ENCODE measurements around the gene CCDC12. TPM values are rescaled to one million over a fixed set of nuclear protein-coding genes. Genes with fewer than 3 reads are reported as not detected.
A peak's percentile ranks its signal among the peaks of the same experiment; 100 is the strongest.

Gene CCDC12
- total RNA-seq, 1 donor from 2014 or later: 41.4 TPM

DNA sequence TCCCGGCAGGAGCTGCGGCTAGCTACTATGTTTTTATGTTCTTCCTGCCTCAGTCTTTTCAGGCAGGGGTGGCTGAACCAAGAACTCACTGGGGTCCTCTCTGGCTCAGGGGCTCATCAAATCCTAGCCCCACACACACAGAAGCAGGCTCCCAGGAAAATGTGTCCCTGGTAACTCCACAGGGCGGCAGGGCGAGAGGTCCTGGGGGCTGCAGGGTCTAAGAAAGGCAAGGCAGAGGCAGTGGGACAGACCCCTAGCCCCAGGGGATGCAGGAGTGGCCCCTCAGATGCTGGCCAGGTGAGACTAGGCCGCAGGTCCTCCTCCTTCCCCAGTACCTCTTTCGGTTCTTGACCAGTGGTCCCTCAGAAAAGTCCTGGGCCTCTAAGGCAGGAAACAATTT is 50.1 kb downstream of the CCDC12 start:
- H3K27ac Mint-ChIP-seq (ENCODE audit: unreplicated experiment): peak overlapping the region; percentile 48
- H3K4me1 Mint-ChIP-seq (ENCODE audit: low read depth, unreplicated experiment): peaks cover 13% of the 10 kb centered on the region
- H3K4me3 Mint-ChIP-seq (ENCODE audit: unreplicated experiment): no peak overlapping the region
- no peak for DNase-seq
- H3K36me3 Mint-ChIP-seq (ENCODE audit: unreplicated experiment): no peaks in the 10 kb centered on the region
- H3K9me3 Mint-ChIP-seq (ENCODE audit: unreplicated experiment): peaks cover 4% of the 10 kb centered on the region
- TF ChIP-seq, protein P1, sequence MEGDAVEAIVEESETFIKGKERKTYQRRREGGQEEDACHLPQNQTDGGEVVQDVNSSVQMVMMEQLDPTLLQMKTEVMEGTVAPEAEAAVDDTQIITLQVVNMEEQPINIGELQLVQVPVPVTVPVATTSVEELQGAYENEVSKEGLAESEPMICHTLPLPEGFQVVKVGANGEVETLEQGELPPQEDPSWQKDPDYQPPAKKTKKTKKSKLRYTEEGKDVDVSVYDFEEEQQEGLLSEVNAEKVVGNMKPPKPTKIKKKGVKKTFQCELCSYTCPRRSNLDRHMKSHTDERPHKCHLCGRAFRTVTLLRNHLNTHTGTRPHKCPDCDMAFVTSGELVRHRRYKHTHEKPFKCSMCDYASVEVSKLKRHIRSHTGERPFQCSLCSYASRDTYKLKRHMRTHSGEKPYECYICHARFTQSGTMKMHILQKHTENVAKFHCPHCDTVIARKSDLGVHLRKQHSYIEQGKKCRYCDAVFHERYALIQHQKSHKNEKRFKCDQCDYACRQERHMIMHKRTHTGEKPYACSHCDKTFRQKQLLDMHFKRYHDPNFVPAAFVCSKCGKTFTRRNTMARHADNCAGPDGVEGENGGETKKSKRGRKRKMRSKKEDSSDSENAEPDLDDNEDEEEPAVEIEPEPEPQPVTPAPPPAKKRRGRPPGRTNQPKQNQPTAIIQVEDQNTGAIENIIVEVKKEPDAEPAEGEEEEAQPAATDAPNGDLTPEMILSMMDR (IDR thresholded peaks at IDR 0.05; ENCODE audit: partially characterized antibody, unreplicated experiment): no peak
- H3K27me3 Mint-ChIP-seq (ENCODE audit: unreplicated experiment): peaks cover 5% of the 10 kb centered on the region

DNA sequence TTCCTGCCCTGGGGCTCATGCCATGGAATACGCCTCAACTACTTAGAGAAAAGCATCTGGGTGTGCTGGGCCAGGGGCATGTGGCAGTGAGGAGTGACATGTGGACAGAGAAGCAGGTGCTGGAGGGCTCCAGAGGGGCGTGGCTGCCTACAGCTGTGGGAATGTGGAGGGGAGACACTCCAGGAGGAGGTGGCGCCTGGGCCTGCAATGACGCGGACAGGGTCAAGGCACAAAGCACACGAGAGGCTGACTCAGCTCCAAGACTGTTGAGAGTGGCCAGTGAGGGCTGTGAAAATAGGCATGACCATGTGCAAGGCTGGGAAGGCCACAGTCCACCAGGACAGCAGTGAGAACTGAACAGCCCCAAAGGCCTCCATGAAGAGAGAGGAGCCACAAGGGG is 50.5 kb downstream of the CCDC12 start:
- DNase-seq: peak; percentile 55
- peaks cover 13% of the 10 kb centered on the region for H3K4me1 Mint-ChIP-seq (ENCODE audit: low read depth, unreplicated experiment)
- peaks cover 2% of the 10 kb centered on the region for H3K9me3 Mint-ChIP-seq (ENCODE audit: unreplicated experiment)
- H3K27me3 Mint-ChIP-seq (ENCODE audit: unreplicated experiment): peaks cover 5% of the 10 kb centered on the region
- no peaks in the 10 kb centered on the region for H3K36me3 Mint-ChIP-seq (ENCODE audit: unreplicated experiment)
- TF ChIP-seq, protein P1 (IDR thresholded peaks at IDR 0.05; ENCODE audit: partially characterized antibody, unreplicated experiment): no peak
- peak overlapping the region; percentile 48 for H3K27ac Mint-ChIP-seq (ENCODE audit: unreplicated experiment)
- peak overlapping the region; percentile 25 for H3K4me3 Mint-ChIP-seq (ENCODE audit: unreplicated experiment)

- H3K4me1 Mint-ChIP-seq (ENCODE audit: low read depth, unreplicated experiment): peaks cover 13% of the 10 kb centered on the region
- DNase-seq: no peak
- H3K36me3 Mint-ChIP-seq (ENCODE audit: unreplicated experiment): no peaks in the 10 kb centered on the region
- peaks cover 2% of the 10 kb centered on the region for H3K9me3 Mint-ChIP-seq (ENCODE audit: unreplicated experiment)
- no peak overlapping the region for H3K27ac Mint-ChIP-seq (ENCODE audit: unreplicated experiment)
- peaks cover 7% of the 10 kb centered on the region for H3K27me3 Mint-ChIP-seq (ENCODE audit: unreplicated experiment)
- TF ChIP-seq, protein P1 (IDR thresholded peaks at IDR 0.05; ENCODE audit: partially characterized antibody, unreplicated experiment): no peak
- no peak overlapping the region for H3K4me3 Mint-ChIP-seq (ENCODE audit: unreplicated experiment)
Observed at GRCh38 chr3:46925585-46925934, 51.0 kb downstream of the CCDC12 start.

- Mint-ChIP-seq H3K36me3 (ENCODE audit: unreplicated experiment) (peaks cover 2% of the 10 kb centered on the region), H3K27ac (ENCODE audit: unreplicated experiment) (no peak overlapping the region), H3K4me1 (ENCODE audit: low read depth, unreplicated experiment) (peaks cover 13% of the 10 kb centered on the region), H3K9me3 (ENCODE audit: unreplicated experiment) (peaks cover 1% of the 10 kb centered on the region), H3K27me3 (ENCODE audit: unreplicated experiment) (peaks cover 7% of the 10 kb centered on the region), H3K4me3 (ENCODE audit: unreplicated experiment) (no peak overlapping the region)
- TF ChIP-seq, protein P1 (IDR thresholded peaks at IDR 0.05; ENCODE audit: partially characterized antibody, unreplicated experiment): no peak
- no peak for DNase-seq
Observed at GRCh38 chr3:46924921-46925584, 51.5 kb downstream of the CCDC12 start.

DNA sequence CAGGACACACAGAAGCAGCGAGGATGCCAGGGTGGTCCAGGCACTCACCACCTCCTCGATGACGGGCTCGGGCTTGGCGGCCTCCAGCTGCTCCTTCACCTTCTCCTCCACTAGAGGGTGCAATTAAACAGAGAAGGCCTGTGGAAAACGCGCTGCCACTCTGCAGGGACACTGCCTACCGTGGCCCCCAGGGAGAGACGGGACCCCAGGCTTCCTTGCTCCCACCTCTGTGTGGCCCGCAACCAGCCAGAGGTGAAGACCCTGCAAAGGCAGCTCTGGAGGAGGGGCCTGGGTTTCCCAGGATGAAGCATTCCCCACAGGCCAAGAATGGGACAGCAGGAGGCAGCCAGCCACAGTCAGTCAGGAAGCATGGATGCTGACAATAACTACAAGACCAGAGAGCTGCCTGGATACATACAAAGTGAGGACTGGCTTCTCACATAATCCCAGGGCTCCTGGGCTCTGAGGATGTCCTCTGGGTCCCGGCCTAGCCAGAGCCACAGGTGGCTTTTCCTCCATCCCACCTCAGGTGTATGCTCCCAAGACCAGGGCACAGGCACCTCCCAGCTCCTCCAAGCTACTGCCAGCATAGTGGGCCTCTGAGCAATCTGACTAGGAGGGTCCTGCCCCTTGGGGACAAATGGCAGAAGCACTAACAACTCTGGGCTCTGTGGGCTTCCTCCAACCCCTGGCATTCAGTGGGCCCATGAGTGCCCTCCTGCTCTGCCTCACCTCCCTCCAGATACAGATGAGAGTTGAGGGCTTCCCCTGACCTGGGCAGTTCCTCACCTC is 52.8 kb downstream of the CCDC12 start:
- peak; percentile 72 for DNase-seq
- Mint-ChIP-seq H3K27me3 (ENCODE audit: unreplicated experiment) (peaks cover 7% of the 10 kb centered on the region), H3K4me3 (ENCODE audit: unreplicated experiment) (no peak overlapping the region), H3K36me3 (ENCODE audit: unreplicated experiment) (peaks cover 6% of the 10 kb centered on the region), H3K4me1 (ENCODE audit: low read depth, unreplicated experiment) (peaks cover 13% of the 10 kb centered on the region), H3K27ac (ENCODE audit: unreplicated experiment) (no peak overlapping the region), H3K9me3 (ENCODE audit: unreplicated experiment) (no peaks in the 10 kb centered on the region)
- TF ChIP-seq, protein P1 (IDR thresholded peaks at IDR 0.05; ENCODE audit: partially characterized antibody, unreplicated experiment): peak; percentile 82
